HG02763 (cell line): Measurements from ENCODE around the gene COL4A6.

Experiments
- ATAC-seq: cut with Tn5 transposase; IDR thresholded peaks from one replicate; pipeline ENCODE4 v1.9.1; 2021; ENCODE audit warnings: mild to moderate bottlenecking, moderate library complexity; ENCODE audit not compliant: unreplicated experiment

COL4A6 gene

GRCh38 chrX:108341947-108342346 is 96.3 kb downstream of the COL4A6 start:
- no peak for ATAC-seq

GRCh38 chrX:108332281-108332680 is 105.9 kb downstream of the COL4A6 start:
- ATAC-seq = peak; percentile 73

- no peak for ATAC-seq
These were observed 106.9 kb downstream of the COL4A6 start for GRCh38 chrX:108331126-108331909.

- ATAC-seq = no peak
These were observed 114.5 kb downstream of the COL4A6 start for GRCh38 chrX:108323751-108324150.

GRCh38 chrX:108322234-108322633 is 116.0 kb downstream of the COL4A6 start:
- ATAC-seq = no peak

- no peak for ATAC-seq
These were observed 121.8 kb downstream of the COL4A6 start for GRCh38 chrX:108316456-108316855.

- no peak for ATAC-seq
These were observed 124.6 kb downstream of the COL4A6 start for GRCh38 chrX:108313669-108314068.

GRCh38 chrX:108312957-108313356 is 125.3 kb downstream of the COL4A6 start:
- ATAC-seq = no peak

- ATAC-seq = no peak
These were observed 126.2 kb downstream of the COL4A6 start for GRCh38 chrX:108312011-108312410.

- ATAC-seq = no peak
These were observed 127.7 kb downstream of the COL4A6 start for GRCh38 chrX:108310506-108310905.

GRCh38 chrX:108309144-108309543 is 129.1 kb downstream of the COL4A6 start:
- no peak for ATAC-seq

- no peak for ATAC-seq
These were observed 130.8 kb downstream of the COL4A6 start for GRCh38 chrX:108307132-108308085.

- no peak for ATAC-seq
These were observed 132.1 kb downstream of the COL4A6 start for GRCh38 chrX:108306086-108306485.

- no peak for ATAC-seq
These were observed 133.5 kb downstream of the COL4A6 start for GRCh38 chrX:108304757-108305156.

- ATAC-seq = no peak
These were observed 134.0 kb downstream of the COL4A6 start for GRCh38 chrX:108304210-108304609.

GRCh38 chrX:108303682-108304081 is 134.5 kb downstream of the COL4A6 start:
- no peak for ATAC-seq

- no peak for ATAC-seq
These were observed 138.5 kb downstream of the COL4A6 start for GRCh38 chrX:108299704-108300103.

GRCh38 chrX:108299101-108299591 is 139.1 kb downstream of the COL4A6 start:
- ATAC-seq = peak; percentile 60

- no peak for ATAC-seq
These were observed 140.0 kb downstream of the COL4A6 start for GRCh38 chrX:108298165-108298602.

GRCh38 chrX:108297290-108297689 is 140.9 kb downstream of the COL4A6 start:
- ATAC-seq = no peak

- no peak for ATAC-seq
These were observed 146.2 kb downstream of the COL4A6 start for GRCh38 chrX:108292053-108292452.

GRCh38 chrX:108285918-108286317 is 152.3 kb downstream of the COL4A6 start:
- ATAC-seq = no peak
